Measurements from ENCODE around the gene INSL4. TPM values are rescaled to one million over a fixed set of nuclear protein-coding genes. Genes with fewer than 3 reads are reported as not detected.

INSL4 gene
- not detected for polyA plus RNA-seq (ENCODE audit: insufficient read length in 3 of 3)

DNA sequence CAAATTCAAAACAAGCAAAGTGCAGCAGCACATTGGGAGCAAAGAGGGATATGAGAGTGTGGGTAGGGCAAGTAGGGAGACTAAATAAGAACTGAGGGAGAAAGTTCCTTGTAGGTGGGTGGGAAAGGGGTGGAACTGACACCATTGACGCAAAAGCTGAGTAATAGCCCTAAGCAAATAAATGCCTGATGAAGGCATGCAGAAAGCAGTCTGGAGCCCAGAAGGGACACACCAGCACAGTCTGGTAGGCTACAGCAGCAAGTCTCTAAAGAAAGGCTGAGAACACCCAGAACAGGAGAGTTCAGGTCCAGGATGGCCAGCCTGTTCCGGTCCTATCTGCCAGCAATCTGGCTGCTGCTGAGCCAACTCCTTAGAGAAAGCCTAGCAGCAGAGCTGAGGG, at the start of gene INSL4:
INSL4 (plus strand) TSS at position 208 of the 400 bp plus-strand sequence; CDS start at position 313, 105 bp downstream.
- no peak for DNase-seq (ENCODE audit: low read depth in 3 of 3, low spot score in 2 of 3)

DNA sequence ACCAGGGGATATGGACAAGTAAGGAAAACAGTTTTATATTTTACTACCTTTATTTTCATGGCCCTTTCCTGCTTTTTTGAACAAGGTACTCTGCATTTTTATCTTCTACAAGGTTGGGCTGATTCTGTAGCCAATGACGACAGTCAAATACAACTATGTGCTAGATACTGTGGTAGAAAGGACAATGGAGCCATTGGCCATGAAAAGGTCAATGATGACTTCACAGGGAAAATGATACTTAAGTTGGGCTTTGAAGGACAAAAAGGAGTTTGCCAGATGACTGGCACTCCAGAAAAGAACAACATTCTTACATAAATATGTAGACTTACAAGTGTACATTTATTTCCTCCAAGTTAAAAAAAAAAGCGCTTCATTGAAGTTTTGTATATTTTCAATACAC, 46.4 kb upstream of the INSL4 start:
- no peak for DNase-seq (ENCODE audit: low read depth in 3 of 3, low spot score in 2 of 3)

DNA sequence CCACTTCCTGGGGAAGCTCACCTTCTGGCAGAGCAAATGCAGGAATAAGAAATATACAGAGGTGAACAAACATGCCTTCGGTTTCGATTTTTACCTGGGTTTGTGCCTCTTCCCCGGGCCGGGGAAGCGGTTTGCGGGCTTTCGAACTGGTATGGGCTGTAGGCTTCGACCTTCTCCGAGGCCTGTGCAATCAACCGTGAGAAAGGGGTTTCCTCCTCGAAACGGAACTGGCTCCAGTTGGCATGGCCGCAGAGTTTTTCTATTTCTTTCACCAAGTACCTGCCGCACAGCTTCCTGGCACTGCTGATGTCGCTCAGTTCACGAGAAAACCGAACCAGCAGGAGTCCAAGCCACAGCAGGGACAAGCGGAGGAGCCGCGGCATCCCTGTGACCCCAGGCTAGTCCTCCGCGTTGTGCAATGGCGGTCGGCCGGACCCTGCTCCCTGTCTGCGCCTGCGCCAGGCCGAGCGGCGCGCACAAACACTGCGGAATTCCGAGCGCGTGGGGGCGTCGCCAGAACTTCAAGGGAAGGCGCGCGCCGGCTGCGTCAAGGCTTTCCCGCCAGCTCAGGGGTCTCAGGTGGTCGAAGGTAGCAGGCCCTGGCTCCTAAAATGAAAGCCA, 45.9 kb upstream of the INSL4 start, which contains the start of gene INSL6:
INSL6 (minus strand) TSS at position 420 of the 621 bp plus-strand sequence; CDS start at position 383, 37 bp downstream.
- DNase-seq (ENCODE audit: low read depth in 3 of 3, low spot score in 2 of 3): no peak

DNA sequence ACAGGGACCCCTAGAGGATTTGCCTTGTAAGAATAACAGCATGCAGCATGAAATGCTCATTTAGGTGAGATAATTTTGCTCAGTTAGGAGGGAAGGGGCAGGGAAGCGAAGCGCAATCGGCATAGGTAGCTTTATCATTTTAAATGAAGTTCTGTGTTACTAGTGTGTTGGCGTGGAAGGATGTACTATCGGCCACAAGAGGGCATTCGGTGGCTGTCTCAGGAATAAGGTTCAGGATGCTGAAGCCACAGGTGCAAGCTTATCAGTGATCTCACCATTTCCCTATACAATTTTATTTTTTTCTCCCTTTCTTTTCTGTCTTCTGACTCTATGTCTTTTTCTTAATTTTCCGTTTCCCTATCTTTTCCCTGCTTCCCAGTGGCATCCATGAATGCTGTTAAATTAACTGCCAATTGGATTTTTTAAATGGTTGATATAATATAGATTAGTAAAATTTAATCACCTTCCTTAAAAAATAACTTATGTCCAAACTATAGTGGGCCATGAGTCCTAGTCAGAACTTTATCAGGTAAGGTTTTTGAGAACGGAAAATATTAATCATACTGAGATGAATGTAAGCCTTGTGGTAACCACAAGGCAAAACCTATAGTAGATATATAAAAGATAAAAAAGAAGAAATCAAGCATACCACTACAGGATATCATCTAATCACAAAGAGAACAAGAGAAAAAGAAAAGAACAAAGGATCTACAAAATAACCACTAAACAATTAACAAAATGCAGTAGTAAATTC, 44.6 kb upstream of the INSL4 start:
- DNase-seq (ENCODE audit: low read depth in 3 of 3, low spot score in 2 of 3): peak; percentile 12 to 14 (median 13)

DNA sequence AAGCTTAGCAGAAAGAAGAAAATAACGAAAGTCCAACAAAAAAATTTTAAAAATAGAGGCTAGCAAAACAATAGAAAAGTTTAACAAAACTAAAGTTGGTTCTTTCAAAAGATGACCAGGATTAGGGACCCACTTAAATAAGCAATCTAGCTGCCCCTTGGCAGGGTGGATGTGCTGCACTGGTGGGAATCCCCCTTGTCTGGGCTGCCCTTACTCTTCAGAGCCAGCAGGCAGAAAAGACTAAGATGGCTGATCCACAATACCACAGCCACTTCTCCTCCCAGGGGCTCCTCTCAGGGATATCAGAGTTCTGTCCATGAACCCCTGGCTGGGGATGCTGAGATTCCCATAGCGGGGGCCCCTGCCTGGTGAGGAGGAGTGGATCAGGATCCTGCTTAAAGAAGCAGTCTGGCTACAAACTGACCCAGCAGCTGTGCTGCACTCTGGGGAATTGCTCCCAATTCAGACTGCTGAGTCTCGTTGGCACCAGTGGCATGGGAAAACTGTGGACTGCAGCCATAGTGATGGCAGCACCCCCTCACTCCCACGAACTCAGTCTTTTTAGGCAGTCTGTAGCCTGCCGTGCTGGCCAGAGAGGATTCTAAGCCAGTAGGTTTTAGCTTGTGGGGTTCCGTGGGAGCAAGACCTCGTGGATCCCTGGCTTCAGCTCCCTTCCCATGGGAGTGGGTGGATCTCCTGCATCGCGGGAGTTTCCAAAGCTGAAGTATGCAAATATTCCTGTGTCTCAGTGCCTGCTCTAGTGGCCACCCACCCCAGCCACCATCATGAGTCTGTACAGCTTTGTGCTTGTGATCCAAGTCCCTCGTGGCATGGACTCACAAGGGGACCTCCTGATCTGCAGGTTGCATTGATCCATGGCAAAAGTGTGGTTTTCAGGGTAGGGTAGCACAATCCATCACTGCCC, 42.9 kb upstream of the INSL4 start:
- DNase-seq (ENCODE audit: low read depth in 3 of 3, low spot score in 2 of 3): no peak

DNA sequence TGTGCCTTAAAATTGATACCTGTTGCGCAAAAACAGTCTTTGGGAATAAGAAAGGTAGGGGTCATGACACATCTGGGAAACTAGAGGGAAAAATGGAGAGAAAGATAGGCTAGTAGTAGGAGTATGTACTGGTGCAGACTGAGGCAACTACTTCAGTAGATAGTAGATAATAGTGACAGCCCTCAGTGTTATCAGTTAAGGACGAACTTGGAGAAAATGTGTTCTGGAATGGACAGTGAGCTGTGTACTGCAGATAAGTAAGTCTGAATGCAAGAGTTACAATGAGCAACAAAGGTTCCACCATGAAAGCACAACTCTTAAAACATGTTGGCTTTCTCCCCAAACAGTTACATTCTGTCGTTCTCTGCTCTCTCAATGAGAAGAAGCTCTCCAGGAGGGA, 39.2 kb upstream of the INSL4 start:
- no peak for DNase-seq (ENCODE audit: low read depth in 3 of 3, low spot score in 2 of 3)

DNA sequence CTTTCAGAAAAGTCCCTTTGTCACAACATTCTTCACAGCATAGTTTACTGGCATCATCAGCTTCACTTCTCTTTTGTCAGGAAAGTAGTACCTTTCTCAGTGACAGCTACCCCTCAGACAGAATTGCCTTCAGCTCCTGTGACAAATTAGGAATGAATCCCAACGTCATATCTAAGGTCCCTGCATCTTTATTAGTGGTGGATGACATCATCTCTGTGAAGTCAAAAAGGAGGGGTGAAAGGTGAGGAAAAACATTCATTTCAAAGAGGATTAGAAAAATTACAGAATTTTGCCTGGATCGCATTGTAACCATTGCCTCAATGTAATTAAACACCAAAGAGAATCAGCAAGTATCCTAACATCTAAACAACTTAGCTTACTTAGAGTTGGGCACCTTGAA, 37.9 kb upstream of the INSL4 start:
- DNase-seq (ENCODE audit: low read depth in 3 of 3, low spot score in 2 of 3): no peak

DNA sequence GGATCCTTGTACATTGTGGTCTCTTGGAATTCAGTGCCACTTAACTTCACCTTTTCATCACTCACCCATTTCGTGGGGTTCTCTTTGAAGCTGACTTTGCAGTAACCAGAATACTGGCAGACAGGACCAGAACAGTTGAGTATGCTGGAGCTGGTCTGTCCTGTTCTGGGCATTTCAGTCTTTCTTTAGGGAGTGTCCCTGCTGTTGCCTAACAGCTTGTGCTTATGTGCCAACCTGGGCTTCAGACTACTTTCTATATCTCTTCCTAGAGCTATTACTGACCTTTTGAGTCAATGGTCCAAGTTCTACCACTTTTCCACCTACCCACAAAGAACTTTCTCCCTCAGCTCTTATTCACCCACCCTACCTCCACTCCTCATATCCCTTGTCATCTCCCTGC, 35.8 kb upstream of the INSL4 start:
- DNase-seq (ENCODE audit: low read depth in 3 of 3, low spot score in 2 of 3): no peak

DNA sequence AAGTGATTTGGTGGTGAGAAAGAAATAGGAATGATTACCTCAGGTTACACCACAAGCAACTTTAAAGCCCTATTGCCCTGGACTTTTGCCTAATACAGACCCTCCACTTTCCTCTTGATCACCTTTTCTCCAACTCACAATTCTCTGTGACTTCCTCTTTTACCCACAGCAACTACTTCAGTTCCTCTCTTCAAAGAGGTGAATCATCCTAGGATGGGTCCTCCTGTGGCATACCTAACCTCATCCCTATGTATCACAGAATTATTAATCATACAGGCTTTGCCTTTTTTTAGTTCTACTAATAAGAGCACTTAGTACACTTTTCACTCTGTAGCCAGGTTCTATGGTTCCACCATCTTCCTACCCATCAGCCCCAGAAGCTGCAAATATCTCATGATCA, 26.1 kb upstream of the INSL4 start:
- DNase-seq (ENCODE audit: low read depth in 3 of 3, low spot score in 2 of 3): no peak

DNA sequence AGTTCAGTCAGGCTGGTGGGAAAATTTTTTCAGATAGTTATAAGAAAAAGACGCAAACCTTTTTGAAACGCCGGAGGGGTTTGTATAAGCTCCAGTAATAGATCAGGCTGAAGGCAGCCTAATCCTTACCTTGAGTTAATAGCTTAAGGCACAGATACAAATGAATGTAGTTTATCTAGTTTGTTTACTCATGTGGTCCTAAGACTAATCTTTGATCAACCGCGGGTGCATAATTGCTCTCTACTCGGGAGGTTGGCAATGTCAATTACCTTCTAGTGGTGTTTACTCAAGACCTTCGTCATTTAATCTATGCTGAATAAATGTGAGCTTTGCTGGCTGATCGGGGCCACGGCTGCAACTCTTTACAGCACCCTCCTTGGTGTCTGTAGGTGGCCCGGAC, 665 bp upstream of the INSL4 start:
- DNase-seq (ENCODE audit: low read depth in 3 of 3, low spot score in 2 of 3): no peak

DNA sequence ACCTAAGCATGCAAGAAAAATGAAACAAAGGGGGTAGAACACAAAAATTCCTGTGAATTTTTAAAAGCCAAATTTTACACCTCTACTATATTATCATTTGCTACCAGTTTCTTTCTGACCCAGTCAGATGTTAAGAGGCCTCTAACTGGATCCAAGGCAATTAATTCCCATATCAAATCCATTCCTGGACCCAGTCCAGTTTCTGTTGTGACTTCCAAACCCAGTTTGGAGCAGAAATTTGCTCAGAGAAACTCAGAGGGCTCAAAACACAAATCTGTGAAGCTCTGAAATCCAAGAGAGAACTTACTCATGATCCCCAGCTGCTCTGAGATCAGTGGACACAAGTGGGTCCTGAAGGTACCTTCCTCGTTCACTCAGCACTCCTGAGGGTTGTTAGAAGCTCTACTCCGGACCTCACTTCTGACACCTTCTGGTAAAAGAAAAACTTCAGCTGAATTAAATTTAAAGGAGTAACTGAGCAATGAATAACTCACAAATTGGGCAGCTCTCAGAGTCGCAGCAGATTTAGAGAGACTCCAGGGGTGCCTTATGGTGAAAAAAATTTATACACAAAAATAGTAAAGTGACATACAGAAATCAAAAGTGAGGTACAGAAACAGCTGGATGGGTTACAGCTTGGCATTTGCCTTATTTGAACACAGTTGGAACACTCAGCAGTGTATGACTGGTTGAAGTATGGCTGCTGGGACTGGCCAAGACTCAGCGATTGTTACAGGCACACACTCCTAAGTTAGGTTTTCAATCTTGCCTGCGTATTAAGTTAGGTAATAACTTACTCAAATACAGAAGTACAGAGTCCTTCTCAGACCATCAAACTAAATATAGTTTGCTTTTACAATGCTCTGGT, 32.4 kb downstream of the INSL4 start:
- DNase-seq (ENCODE audit: low read depth in 3 of 3, low spot score in 2 of 3): no peak

DNA sequence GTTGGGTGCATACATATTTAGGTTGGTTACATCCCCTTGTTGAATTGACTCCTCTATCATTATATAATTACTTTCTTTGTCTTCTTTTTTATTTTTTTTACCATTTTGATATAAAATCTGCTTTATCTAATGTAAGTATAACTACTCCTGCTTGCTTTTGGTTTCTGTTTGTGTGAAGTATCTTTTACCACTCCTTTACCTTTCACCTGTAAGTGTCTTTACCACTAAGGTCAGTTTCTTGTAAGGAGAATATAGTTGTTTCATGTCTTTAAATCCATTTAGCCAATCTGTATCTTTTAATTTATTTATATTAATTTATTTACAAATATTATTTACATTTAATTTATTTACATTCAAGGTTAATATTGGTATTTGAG, 33.0 kb downstream of the INSL4 start:
- DNase-seq (ENCODE audit: low read depth in 3 of 3, low spot score in 2 of 3): no peak

DNA sequence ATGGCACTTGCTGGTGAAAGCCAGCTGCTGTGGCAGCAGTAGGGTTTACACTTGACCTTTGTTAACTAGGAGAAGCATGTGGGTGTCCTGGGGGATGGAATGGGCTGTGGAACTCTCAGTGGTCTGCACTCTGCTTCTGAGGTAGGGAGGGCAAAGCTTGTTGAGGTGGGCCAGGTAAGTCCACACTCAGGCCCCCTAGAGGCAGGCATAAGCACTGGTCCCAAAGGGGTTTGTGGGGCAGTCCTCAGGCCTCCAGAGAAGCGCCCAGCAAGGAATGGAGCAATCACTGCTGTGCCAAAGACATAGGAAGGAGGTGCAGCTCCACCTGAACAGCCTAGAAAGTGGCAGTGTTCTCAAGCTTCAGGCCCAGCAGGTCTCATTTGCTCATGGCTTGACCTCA, 34.7 kb downstream of the INSL4 start:
- no peak for DNase-seq (ENCODE audit: low read depth in 3 of 3, low spot score in 2 of 3)

DNA sequence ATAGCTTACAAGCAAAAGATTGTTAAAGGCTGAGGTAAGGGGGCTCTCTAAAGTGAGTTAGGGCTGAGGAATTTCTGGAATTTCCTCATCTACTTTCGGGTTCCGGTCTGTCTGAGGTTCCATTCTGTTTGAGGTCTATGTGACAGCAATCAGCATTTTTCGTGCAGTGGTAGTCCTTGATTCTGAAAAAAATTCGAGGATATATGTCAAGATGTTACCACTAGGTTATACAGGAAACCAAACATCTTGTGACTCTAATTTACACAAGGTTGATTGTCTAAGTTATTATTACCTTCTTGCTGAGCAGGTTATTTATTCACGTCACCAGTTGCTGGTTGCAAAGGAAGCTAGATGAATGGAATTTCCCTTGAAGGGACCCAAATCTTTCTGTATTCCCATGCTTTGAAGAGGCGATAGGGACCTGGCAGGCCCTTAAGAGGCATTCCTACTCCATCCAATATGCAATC, 38.1 kb downstream of the INSL4 start:
- DNase-seq (ENCODE audit: low read depth in 3 of 3, low spot score in 2 of 3): no peak

DNA sequence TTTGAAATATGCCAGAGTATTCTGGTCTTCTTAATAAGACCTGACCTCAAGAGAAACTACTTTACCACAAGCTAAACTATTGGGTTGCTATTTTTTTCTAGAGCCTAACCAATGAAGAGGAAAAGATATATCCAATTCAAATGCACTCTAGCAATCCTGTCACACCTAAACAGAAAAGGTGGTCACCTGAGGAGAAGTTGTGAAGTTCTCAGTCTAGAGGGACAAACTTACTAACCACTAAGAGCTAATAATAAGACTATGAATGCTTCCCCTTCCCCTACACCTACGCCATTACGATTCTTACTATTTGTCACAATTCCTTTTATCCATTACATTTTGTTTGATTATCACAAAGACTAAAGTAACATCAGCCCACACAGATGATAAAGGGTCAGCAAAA, 43.6 kb downstream of the INSL4 start:
- no peak for DNase-seq (ENCODE audit: low read depth in 3 of 3, low spot score in 2 of 3)

DNA sequence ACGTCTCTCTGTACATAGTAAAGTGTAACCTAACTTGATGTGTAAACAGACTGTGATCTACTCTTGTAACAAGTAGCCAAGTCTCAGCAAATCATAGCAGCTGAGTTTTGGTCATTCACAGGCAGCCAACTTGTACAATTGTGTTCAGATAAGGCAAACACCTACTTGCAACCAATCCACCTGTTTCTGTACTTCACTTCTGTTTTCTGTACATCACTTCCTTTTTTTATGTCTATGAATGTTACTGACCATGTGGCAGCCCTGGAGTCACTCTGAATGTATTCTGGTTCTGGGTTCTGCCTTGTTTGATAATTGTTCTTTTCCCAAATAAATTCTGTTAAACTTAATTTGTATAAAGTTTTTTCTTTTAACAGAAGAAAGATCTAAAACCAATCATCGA, 47.3 kb downstream of the INSL4 start:
- DNase-seq (ENCODE audit: low read depth in 3 of 3, low spot score in 2 of 3): no peak

Data from right renal cortex interstitium (tissue), 3 donors.